Right lobe of liver (tissue), 4 donors: ENCODE measurements around the gene SLC39A11.

Experiments used
- CTCF ChIP-seq, 4 donors: fragments of 200-600 bp in 3 of 4; fragments of 450-650 bp in 1 of 4; IDR thresholded peaks; one replicate each; pipeline versions ENCODE4 v1.5.1 to v1.8.0; 2016 to 2022; ENCODE audit warnings: antibody characterized with exemption in 4 of 4, mild to moderate bottlenecking in 2 of 4
- POLR2A ChIP-seq: fragments of 450-650 bp; IDR thresholded peaks from one replicate; pipeline ENCODE4 v1.6.1; 2017; ENCODE audit warnings: antibody characterized with exemption, mild to moderate bottlenecking
- donor health status: DM: no; HTN: no; CAD: no.
- donor health status: DM: no; HTN: no; CAD: no.
- donor health status: DM: no; HTN: yes; CAD: no.

GRCh38 chr17:72940496-72940895, 152.0 kb downstream of the SLC39A11 start:
- TF ChIP-seq CTCF (IDR thresholded peaks at IDR 0.05) (no peak), POLR2A (no peak)
